Fibroblast of peridontal ligament (primary cell): ENCODE data around the gene CYTH4.
A peak's percentile ranks its signal among the peaks of the same experiment; 100 is the strongest.

Experiments
- DNase-seq: peaks from one replicate; pipeline ENCODE4 v3.0.0-alpha.2; 2010; ENCODE audit errors: extremely low read depth

The CYTH4 gene

GRCh38 chr22:37329238-37330140, 47.2 kb downstream of the CYTH4 start:
- DNase-seq, result no peak

- DNase-seq, result peak; percentile 69
Measured at GRCh38 chr22:37330200-37331033, 48.1 kb downstream of the CYTH4 start.

GRCh38 chr22:37331034-37331428, 48.7 kb downstream of the CYTH4 start:
- peak; percentile 30 for DNase-seq

DNA sequence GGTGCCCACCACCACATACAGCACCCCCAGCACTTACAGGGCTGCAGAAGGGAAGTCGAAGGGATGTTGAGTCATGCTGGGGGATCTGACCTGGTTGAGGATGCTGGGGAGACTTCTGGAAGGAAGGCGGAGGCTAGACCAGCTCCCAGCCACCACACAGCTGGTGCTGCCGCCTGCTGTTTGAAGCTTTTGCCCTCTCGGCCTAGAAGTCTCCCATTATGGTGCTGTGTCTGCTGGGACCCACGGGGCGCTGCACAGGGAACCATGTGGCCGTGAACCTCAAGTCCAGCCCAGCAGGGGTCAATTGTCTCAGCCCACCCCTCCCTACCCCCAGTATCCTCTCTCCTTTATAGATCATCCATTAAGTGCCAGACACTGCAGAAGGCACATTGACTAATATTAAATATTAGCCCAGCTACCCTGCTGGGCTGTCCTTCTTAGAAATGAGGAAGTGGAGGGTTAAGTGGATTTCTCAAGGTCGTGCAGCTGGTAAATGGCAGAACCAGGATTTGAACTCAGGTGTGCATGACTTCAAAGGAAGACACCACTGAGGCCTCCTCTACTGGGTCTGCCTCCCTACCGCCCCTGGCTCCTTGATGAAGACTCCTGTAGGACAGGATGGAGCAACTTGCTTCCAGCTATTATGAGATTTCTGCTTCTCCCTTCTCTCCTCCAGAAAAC, 49.7 kb downstream of the CYTH4 start:
- no peak for DNase-seq

- DNase-seq, result no peak
Measured at GRCh38 chr22:37333724-37334460, 51.6 kb downstream of the CYTH4 start.

GRCh38 chr22:37334461-37334858, 52.2 kb downstream of the CYTH4 start:
- DNase-seq, result no peak

GRCh38 chr22:37334859-37335805, 52.8 kb downstream of the CYTH4 start:
- no peak for DNase-seq

DNA sequence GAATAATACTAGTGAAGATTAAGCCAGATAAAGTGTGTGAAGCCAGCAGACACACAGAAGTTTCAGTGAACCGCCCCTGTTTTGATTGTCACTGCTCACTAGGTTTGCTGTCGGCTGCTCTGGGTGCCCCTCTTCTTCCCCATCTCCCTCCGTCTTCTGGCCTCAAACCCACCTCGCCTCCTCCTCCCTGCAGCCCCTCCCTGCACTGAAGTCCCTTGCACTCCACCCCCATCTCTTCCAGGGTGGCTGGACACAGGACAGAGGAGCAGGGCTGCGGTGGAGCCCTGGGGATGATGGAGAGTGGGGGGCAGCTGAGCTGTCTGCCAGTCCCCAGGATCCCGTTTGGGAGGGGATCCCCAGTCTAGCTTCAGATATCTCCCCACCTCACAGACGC, 53.5 kb downstream of the CYTH4 start:
- no peak for DNase-seq

GRCh38 chr22:37336579-37336978, 54.3 kb downstream of the CYTH4 start:
- no peak for DNase-seq

GRCh38 chr22:37337204-37337943, 55.1 kb downstream of the CYTH4 start:
- no peak for DNase-seq

GRCh38 chr22:37338539-37339246, 56.4 kb downstream of the CYTH4 start:
- DNase-seq, result no peak

- DNase-seq, result no peak
Measured at GRCh38 chr22:37340331-37341262, 58.3 kb downstream of the CYTH4 start.

DNA sequence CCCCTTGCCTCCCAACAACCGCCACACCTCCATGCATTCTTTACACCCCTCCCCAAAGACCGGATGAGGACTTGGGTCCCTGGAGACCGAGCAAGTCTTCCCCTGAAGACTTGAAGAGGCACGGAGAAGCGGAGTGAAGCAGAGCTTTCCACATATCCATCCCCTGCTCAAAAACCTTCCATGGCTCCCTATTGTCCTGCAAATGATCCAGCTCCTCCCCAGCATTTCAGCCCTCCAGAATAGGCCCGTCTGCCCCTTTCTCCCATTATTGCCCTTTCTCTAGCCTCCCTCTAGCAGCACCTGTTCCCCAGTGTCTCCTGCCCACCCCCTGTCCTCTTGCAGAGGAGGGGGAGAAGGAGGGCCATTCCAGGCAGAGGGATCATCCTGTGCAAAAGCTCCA, 59.8 kb downstream of the CYTH4 start:
- no peak for DNase-seq

- DNase-seq, result no peak
Measured at GRCh38 chr22:37343348-37343747, 61.0 kb downstream of the CYTH4 start.

- no peak for DNase-seq
Measured at GRCh38 chr22:37343863-37344734, 61.8 kb downstream of the CYTH4 start.

- DNase-seq, result no peak
Measured at GRCh38 chr22:37344735-37345449, 62.6 kb downstream of the CYTH4 start.
